ENCODE data around the gene HSPA1A. TPM values are rescaled to one million over a fixed set of nuclear protein-coding genes. Genes with fewer than 3 reads are reported as not detected.
"Not testable (repeated sequence)": the region's sequence is repeated elsewhere in the genome, so short reads cannot be mapped to it uniquely, and the experiment has no call there.

Gene HSPA1A
- total RNA-seq, 4 donors from 2014 or later, result 235 to 451 (median 370) TPM

DNA sequence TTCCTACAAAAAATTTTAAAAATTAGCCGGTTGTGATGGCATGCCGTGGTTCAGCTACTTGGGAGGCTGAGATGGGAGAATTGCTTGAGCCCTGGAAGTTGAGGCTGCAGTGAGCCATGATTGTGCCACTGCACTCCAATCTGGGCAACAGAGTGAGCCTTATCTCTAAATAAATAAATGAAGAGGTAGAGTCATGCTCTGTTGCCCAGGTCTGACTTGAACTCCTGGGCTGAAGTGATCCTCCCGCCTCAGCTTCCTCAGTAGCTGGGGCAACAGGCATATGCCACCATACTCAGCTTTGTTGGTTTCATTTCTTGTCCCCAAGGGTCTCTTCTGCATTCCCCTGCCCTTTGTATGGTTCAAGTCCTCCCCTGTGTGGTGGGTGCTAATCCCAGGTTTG is 29.2 kb downstream of the HSPA1A start:
- Histone ChIP-seq H3K27ac (replicated peaks in 1 of 4) (no peak overlapping the region), H3K36me3 (peaks cover 12 to 34% (median 16%) of the 10 kb centered on the region in 4 donors), H3K4me1 (no peaks in the 10 kb centered on the region), H3K4me3 (no peak overlapping the region), H3K27me3 (no peaks in the 10 kb centered on the region), H3K9me3 (no peaks in the 10 kb centered on the region)
- DNase-seq (ENCODE audit: extremely low spot score), result no peak
- intact Hi-C loops (cut with DNase I), result no loop called here
- 87% methylated on average over 3 of the region's 3 CpGs for WGBS
- TF ChIP-seq, protein P1, sequence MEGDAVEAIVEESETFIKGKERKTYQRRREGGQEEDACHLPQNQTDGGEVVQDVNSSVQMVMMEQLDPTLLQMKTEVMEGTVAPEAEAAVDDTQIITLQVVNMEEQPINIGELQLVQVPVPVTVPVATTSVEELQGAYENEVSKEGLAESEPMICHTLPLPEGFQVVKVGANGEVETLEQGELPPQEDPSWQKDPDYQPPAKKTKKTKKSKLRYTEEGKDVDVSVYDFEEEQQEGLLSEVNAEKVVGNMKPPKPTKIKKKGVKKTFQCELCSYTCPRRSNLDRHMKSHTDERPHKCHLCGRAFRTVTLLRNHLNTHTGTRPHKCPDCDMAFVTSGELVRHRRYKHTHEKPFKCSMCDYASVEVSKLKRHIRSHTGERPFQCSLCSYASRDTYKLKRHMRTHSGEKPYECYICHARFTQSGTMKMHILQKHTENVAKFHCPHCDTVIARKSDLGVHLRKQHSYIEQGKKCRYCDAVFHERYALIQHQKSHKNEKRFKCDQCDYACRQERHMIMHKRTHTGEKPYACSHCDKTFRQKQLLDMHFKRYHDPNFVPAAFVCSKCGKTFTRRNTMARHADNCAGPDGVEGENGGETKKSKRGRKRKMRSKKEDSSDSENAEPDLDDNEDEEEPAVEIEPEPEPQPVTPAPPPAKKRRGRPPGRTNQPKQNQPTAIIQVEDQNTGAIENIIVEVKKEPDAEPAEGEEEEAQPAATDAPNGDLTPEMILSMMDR (IDR thresholded peaks at IDR 0.05), result no peak
- TF ChIP-seq EP300 (IDR thresholded peaks at IDR 0.05), result no peak
- no peak for TF ChIP-seq POLR2AphosphoS5 (IDR thresholded peaks at IDR 0.05)

DNA sequence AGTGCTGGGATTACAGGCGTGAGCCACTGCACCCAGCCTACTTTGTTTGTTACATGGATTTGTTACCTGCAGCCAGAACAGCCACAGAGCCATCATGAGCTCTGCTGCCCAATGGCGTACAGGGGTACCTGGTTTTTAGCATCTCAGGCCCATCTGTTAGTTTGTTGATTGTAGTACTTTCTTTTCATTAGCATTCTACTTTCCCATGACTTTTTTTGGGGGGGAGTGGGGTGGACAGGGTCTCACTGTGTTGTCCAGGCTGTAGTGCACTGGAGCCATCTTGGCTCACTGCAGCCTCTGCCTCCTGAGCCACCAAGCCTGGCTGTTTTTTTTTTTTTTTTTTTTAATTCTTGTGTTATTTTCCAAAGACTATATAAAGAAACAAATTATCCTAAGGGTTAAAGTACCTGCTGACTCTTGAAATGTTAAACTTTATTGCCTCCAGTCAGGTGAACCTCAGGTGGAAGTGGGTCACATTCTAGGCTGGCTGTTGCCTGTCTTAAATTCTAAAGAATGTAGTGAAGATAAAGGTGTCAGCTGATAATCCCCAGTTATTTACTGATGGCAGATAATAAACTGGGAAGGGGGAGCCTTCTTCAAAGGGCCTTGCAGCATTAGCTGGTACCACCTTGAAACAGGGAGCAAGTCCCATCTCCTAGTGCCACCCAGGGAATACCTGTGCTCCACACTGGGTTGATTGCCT is 32.1 kb downstream of the HSPA1A start:
- no peaks in the 10 kb centered on the region for H3K27me3 ChIP-seq
- intact Hi-C loops (cut with DNase I), result no loop called here
- no peak overlapping the region for H3K4me3 ChIP-seq
- H3K4me1 ChIP-seq, result no peaks in the 10 kb centered on the region
- WGBS, result 90% methylated on average over 2 of the region's 2 CpGs
- no peak overlapping the region for H3K27ac ChIP-seq (replicated peaks in 1 of 4)
- TF ChIP-seq POLR2A (IDR thresholded peaks at IDR 0.05; ENCODE audit: low read depth) (no peak), EP300 (IDR thresholded peaks at IDR 0.05) (no peak), POLR2AphosphoS5 (IDR thresholded peaks at IDR 0.05) (no peak)
- TF ChIP-seq, protein P1 (IDR thresholded peaks at IDR 0.05), result no peak
- H3K9me3 ChIP-seq, result no peaks in the 10 kb centered on the region
- no peak for DNase-seq (ENCODE audit: extremely low spot score)
- H3K36me3 ChIP-seq, result peaks cover 0 to 6% (median 0%) of the 10 kb centered on the region in 4 donors

DNA sequence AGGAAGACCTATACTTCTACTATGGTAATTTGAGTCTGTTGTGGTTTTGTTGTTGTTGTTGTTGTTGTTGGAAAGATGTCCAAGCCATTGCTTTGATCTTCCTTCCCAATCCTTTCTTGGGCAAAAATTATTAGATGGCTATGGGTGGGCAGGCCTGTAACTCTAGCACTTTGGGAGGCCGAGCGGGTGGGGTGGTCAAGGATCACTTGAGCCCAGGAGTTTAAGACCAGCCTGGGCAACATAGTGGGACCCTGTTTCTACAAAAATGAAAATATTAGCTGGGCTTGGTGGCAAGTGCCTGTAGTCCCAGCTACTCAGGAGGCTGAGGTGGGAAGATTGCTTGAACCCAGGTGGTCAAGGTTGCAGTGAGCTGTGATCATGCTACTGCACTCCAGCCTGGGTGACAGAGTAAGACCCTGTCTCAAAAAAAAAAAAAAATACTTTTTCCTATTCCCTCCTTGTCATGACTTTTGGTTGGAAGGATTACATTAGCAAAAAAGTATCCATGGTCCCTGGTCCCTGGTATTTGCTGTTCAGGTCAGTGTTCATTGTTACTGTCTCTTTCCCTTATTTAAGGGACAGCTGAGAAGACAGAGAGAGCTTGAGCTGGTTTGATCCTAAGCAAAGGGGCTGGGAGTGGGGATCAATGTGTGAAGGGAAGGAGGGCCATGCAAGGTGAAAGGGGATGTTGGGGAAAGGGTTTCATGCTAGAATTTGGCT is 35.6 kb downstream of the HSPA1A start:
- no peak overlapping the region for H3K27ac ChIP-seq (replicated peaks in 1 of 4)
- H3K9me3 ChIP-seq, result no peaks in the 10 kb centered on the region
- no peaks in the 10 kb centered on the region for H3K27me3 ChIP-seq
- TF ChIP-seq POLR2AphosphoS5 (IDR thresholded peaks at IDR 0.05), result no peak
- no peak for TF ChIP-seq POLR2A (IDR thresholded peaks at IDR 0.05; ENCODE audit: low read depth)
- TF ChIP-seq, protein P1 (IDR thresholded peaks at IDR 0.05), result no peak
- TF ChIP-seq EP300 (IDR thresholded peaks at IDR 0.05), result no peak
- intact Hi-C loops (cut with DNase I), result no loop called here
- H3K36me3 ChIP-seq, result no peaks in the 10 kb centered on the region
- no peak for DNase-seq (ENCODE audit: extremely low spot score)
- WGBS, result 97% methylated on average over 2 of the region's 2 CpGs
- no peaks in the 10 kb centered on the region for H3K4me1 ChIP-seq
- no peak overlapping the region for H3K4me3 ChIP-seq

DNA sequence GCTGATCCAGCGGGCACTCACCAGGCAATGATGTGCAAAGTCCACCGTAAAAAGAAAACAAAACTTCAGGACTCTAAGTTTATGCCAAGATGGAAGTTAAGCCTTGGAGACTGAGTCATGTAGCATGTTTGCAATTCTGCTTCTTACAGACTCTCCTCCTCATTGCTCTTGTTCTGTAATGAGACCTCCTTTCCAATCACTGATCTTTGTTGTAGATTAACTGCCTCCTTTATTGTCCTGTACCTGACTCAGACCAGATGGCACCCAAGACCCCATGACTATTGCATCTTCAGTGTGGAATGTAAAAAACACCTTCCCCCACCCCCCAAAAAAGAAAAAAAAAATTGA is 36.1 kb downstream of the HSPA1A start:
- WGBS, result 86% methylated on average over 2 of the region's 2 CpGs
- H3K27ac ChIP-seq (replicated peaks in 1 of 4), result no peak overlapping the region
- no peaks in the 10 kb centered on the region for H3K27me3 ChIP-seq
- no peak for TF ChIP-seq POLR2A (IDR thresholded peaks at IDR 0.05; ENCODE audit: low read depth)
- intact Hi-C loops (cut with DNase I), result no loop called here
- DNase-seq (ENCODE audit: extremely low spot score), result no peak
- H3K4me3 ChIP-seq, result no peak overlapping the region
- no peaks in the 10 kb centered on the region for H3K4me1 ChIP-seq
- H3K36me3 ChIP-seq, result no peaks in the 10 kb centered on the region
- H3K9me3 ChIP-seq, result no peaks in the 10 kb centered on the region

DNA sequence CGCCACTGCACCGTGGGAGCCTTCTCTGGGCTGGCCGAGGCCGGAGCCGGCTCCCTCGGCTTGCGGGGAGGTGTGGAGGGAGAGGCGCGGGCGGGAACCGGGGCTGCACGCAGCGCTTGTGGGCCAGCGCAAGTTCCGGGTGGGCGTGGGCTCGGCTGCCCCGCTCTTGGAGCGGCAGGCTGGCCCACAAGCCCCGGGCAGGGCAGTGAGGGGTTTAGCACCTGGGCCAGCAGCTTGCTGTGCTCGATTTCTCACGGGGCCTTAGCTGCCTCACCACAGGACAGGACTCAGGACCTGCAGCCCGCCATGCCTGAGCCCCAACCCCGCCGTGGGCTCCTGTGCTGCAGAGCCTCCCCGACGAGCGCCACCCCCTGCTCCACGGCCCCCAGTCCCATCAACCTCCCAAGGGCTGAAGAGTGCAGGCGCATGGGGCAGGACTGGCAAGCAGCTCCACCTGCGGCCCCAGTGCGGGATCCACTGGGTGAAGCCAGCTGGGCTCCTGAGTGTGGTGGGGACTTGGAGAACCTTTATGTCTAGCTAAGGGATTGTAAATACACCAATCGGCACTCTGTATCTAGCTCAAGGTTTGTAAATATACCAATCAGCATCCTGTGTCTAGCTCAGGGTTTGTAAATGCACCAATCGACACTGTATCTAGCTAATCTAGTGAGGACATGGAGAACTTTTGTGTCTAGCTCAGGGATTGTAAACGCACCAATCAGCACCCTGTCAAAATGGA is 36.8 kb downstream of the HSPA1A start:
- H3K4me3 ChIP-seq; intact Hi-C loops (cut with DNase I); DNase-seq (ENCODE audit: extremely low spot score); H3K4me1 ChIP-seq; H3K27ac ChIP-seq (replicated peaks in 1 of 4); H3K9me3 ChIP-seq; H3K27me3 ChIP-seq; H3K36me3 ChIP-seq: not testable (repeated sequence)
- WGBS, result 88% methylated on average over 25 of the region's 35 CpGs

DNA sequence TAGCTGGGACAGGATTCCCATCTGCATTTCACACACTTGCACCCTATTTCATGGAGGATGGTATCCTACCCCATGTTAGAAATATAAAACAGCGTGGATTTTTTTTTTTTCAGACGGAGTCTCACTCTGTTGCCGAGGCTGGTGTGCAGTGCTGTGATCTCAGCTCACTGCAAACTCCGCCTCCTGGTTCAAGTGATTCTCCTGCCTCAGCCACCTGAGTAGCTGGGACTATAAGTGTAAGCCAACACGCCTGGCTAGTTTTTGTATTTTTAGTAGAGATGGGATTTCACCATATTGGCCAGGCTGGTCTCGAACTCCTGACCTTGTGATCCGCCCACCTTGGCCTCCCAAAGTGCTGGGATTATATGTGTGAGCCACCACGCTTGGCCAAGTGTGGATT is 42.4 kb downstream of the HSPA1A start:
- H3K9me3 ChIP-seq; H3K4me3 ChIP-seq; H3K27ac ChIP-seq (replicated peaks in 1 of 4); H3K27me3 ChIP-seq; intact Hi-C loops (cut with DNase I); DNase-seq (ENCODE audit: extremely low spot score): not testable (repeated sequence)
- Histone ChIP-seq H3K4me1 (peaks cover 9 to 18% (median 11%) of the 10 kb centered on the region in 4 donors), H3K36me3 (peaks cover 15 to 48% (median 43%) of the 10 kb centered on the region in 4 donors)
- 95% methylated on average over 8 of the region's 8 CpGs for WGBS

Data from esophagus muscularis mucosa (tissue), 4 donors.